ENCODE data around the gene DHX8.

The DHX8 gene

GRCh38 chr17:43543771-43544575 is 60.2 kb downstream of the DHX8 start:
- peak; percentile 26 for FAIRE-seq

GRCh38 chr17:43545383-43545632 is 61.5 kb downstream of the DHX8 start:
- FAIRE-seq (peak; percentile 13), DNase-seq (ENCODE audit: insufficient read length, low spot score) (peak; percentile 60)

More at GRCh38 chr17:43543771-43544575, 60.2 kb downstream of the DHX8 start:
- DNase-seq (ENCODE audit: insufficient read length, low spot score): no peak

- FAIRE-seq (peak; percentile 81), DNase-seq (ENCODE audit: insufficient read length, low spot score) (peak; percentile 98)
Observed at GRCh38 chr17:43546319-43547188, 62.8 kb downstream of the DHX8 start, which contains the start of gene ETV4. Gene ETV4 (minus strand): TSS chr17:43546340. CDS start chr17:43545617, 723 bp downstream.

- DNase-seq (ENCODE audit: insufficient read length, low spot score) (no peak), FAIRE-seq (no peak)
Observed at GRCh38 chr17:43547189-43547550, 63.4 kb downstream of the DHX8 start.

- DNase-seq (ENCODE audit: insufficient read length, low spot score): no peak
- no peak for FAIRE-seq
Observed at GRCh38 chr17:43547659-43548256, 64.0 kb downstream of the DHX8 start.

GRCh38 chr17:43548689-43549379 is 65.1 kb downstream of the DHX8 start:
- DNase-seq (ENCODE audit: insufficient read length, low spot score) (no peak), FAIRE-seq (no peak)

- FAIRE-seq: no peak
Observed at GRCh38 chr17:43549496-43549895, 65.7 kb downstream of the DHX8 start.

GRCh38 chr17:43550754-43551153 is 67.0 kb downstream of the DHX8 start:
- DNase-seq (ENCODE audit: insufficient read length, low spot score): no peak
- FAIRE-seq: no peak

More at GRCh38 chr17:43549496-43549895, 65.7 kb downstream of the DHX8 start:
- no peak for DNase-seq (ENCODE audit: insufficient read length, low spot score)

- no peak for FAIRE-seq
- no peak for DNase-seq (ENCODE audit: insufficient read length, low spot score)
Observed at GRCh38 chr17:43552229-43552837, 68.6 kb downstream of the DHX8 start.

- FAIRE-seq (no peak), DNase-seq (ENCODE audit: insufficient read length, low spot score) (no peak)
Observed at GRCh38 chr17:43553573-43553972, 69.8 kb downstream of the DHX8 start.

GRCh38 chr17:43554857-43555256 is 71.1 kb downstream of the DHX8 start:
- FAIRE-seq (no peak), DNase-seq (ENCODE audit: insufficient read length, low spot score) (no peak)

GRCh38 chr17:43556292-43556691 is 72.5 kb downstream of the DHX8 start:
- DNase-seq (ENCODE audit: insufficient read length, low spot score): peak; percentile 64
- peak; percentile 80 for FAIRE-seq

GRCh38 chr17:43558805-43559160 is 75.0 kb downstream of the DHX8 start:
- FAIRE-seq (no peak), DNase-seq (ENCODE audit: insufficient read length, low spot score) (no peak)

- DNase-seq (ENCODE audit: insufficient read length, low spot score) (no peak), FAIRE-seq (no peak)
Observed at GRCh38 chr17:43559161-43559816, 75.5 kb downstream of the DHX8 start.

GRCh38 chr17:43560461-43561427 is 77.0 kb downstream of the DHX8 start:
- DNase-seq (ENCODE audit: insufficient read length, low spot score) (no peak), FAIRE-seq (no peak)

GRCh38 chr17:43562679-43563599 is 79.2 kb downstream of the DHX8 start:
- no peak for DNase-seq (ENCODE audit: insufficient read length, low spot score)

More at GRCh38 chr17:43562679-43563599, 79.2 kb downstream of the DHX8 start:
- no peak for FAIRE-seq

Measured in HTR-8/SVneo (cell line).